NB4 (cell line): Measurements from ENCODE around the gene ETNPPL.

Experiments
- DNase-seq: peaks from one replicate; pipeline ENCODE4 v3.0.0; 2010; ENCODE audit warnings: low read depth
- H3K4me3 ChIP-seq: one replicate; pipeline ENCODE4 v1.5.1; 2011; ENCODE audit warnings: mild to moderate bottlenecking, low read depth, low read length, moderate library complexity
- MYC ChIP-seq: IDR thresholded peaks from 2 replicates; pipeline ENCODE4 v1.6.1; 2011; ENCODE audit warnings: low read depth, low read length
- POLR2A ChIP-seq: IDR thresholded peaks from 2 replicates; pipeline ENCODE4 v1.6.1; 2011; ENCODE audit warnings: mild to moderate bottlenecking; ENCODE audit not compliant: insufficient read length; ENCODE audit errors: extremely low read depth
- TF ChIP-seq, protein P1 (sequence below): IDR thresholded peaks from 2 replicates; pipeline ENCODE4 v1.6.1; 2011; ENCODE audit warnings: low read depth, low read length
- TF ChIP-seq, protein P2 (sequence below): IDR thresholded peaks from one replicate; pipeline ENCODE4 v1.5.1; 2012; ENCODE audit warnings: low read depth, low read length

Gene ETNPPL

DNA sequence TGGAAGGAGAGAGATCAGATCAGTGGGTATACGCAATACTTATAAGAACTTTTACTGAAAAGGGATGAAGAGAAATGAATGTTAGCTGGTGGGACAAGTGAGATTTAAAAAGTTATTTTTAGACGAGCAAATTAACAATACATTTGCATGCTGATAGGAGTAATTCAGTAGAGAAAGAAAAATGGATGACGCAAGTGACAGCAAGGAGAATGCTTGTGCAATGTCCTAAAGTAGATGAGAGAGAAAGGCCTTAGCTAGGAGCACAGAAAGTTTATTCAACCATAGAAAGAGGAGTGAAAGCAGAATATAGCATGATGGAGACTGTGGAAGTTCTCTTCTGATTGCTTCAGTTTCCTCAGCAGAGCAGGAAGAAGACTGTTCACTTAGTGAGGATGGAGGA is 66.7 kb downstream of the ETNPPL start:
- H3K4me3 ChIP-seq, result no peak overlapping the region
- TF ChIP-seq, protein P1, sequence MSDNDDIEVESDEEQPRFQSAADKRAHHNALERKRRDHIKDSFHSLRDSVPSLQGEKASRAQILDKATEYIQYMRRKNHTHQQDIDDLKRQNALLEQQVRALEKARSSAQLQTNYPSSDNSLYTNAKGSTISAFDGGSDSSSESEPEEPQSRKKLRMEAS, result no peak
- TF ChIP-seq POLR2A (no peak), MYC (no peak)
- TF ChIP-seq, protein P2, sequence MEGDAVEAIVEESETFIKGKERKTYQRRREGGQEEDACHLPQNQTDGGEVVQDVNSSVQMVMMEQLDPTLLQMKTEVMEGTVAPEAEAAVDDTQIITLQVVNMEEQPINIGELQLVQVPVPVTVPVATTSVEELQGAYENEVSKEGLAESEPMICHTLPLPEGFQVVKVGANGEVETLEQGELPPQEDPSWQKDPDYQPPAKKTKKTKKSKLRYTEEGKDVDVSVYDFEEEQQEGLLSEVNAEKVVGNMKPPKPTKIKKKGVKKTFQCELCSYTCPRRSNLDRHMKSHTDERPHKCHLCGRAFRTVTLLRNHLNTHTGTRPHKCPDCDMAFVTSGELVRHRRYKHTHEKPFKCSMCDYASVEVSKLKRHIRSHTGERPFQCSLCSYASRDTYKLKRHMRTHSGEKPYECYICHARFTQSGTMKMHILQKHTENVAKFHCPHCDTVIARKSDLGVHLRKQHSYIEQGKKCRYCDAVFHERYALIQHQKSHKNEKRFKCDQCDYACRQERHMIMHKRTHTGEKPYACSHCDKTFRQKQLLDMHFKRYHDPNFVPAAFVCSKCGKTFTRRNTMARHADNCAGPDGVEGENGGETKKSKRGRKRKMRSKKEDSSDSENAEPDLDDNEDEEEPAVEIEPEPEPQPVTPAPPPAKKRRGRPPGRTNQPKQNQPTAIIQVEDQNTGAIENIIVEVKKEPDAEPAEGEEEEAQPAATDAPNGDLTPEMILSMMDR, result no peak
- DNase-seq, result no peak

DNA sequence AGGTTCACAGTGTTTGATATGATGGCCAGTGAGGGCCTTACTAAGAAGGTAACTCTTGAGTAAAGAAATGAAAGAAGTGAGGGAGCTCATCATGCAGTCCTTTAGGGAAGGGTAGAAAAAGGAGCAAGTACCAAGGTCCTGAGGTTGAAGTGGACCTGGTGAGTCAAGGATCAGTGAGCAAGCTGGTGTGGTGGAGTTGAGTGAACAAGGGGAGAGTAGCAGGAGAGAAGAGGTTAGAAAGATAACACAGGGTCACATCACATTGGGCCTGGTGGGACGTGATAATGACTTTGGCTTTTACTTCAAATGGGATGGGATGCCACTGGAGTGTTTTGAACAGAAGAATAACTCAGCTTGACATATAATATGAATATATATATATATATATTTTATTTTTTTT is 67.8 kb downstream of the ETNPPL start:
- DNase-seq, result no peak
- TF ChIP-seq, protein P2, result no peak
- TF ChIP-seq MYC (no peak), POLR2A (no peak)
- TF ChIP-seq, protein P1, result no peak
- H3K4me3 ChIP-seq, result no peak overlapping the region

DNA sequence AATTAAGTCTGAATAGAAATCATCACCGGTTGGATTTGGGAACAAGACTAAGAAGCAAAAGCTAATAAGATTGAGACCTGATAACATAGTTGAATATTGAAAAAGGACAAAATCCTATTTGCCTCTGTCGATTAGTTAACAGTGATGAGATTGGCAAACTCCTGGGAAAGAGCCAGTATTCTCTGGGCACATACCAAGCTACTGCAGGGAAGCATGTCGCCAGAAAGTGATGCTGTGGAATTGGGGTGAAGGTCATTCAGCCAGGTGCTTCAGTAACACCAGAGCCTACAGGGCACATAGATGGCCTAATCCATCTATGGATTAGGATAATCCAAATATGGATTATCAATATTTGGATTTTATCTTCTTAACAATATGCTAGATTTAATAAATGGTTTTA is 68.4 kb downstream of the ETNPPL start:
- no peak for DNase-seq
- H3K4me3 ChIP-seq, result no peak overlapping the region
- TF ChIP-seq, protein P1, result no peak
- TF ChIP-seq, protein P2, result no peak
- no peak for TF ChIP-seq MYC
- no peak for TF ChIP-seq POLR2A

DNA sequence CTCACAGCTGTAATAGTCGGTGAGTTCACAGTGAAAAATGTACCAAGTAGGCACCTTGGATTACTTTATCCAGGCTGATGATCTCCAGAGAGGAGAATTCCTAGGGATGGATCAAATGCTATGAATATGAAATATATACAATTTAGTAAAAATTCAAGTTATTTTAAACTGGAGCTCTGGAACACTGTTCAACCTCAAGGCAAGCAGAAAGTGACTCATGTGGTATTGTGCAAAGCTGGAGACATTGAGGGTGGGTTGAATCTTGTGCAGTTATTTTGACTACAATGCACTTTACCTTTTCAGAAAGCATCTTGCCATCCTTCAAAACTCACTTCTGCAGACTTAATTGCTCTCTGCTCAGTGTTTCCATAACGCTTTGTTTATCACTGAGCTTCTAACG is 69.0 kb downstream of the ETNPPL start:
- H3K4me3 ChIP-seq, result no peak overlapping the region
- DNase-seq, result no peak
- TF ChIP-seq, protein P2, result no peak
- no peak for TF ChIP-seq MYC
- TF ChIP-seq POLR2A, result no peak
- TF ChIP-seq, protein P1, result no peak

DNA sequence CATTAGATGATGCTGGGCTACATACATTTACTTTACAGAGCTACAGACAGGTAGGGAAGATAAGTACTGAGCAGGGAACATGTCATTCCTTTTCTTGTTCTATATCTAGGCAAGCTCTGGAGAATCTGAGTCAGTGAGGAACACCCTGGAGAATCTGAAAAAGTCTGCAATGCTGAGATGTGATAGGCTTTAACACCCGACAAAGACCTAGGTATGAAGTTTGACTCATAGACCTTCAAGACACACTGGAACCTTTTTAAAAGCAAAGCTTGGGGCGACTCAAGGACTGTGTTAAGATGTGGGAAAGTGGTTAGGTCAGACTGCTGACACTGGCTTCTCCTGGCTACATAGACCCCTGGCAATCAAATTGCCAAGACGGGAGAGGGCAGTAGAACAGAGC is 69.6 kb downstream of the ETNPPL start:
- DNase-seq, result no peak
- no peak overlapping the region for H3K4me3 ChIP-seq
- TF ChIP-seq, protein P1, result no peak
- TF ChIP-seq MYC, result no peak
